ENCODE measurements around the gene CUX1. TPM values are rescaled to one million over a fixed set of nuclear protein-coding genes. Genes with fewer than 3 reads are reported as not detected.

CUX1 gene
- total and polyA plus RNA-seq, 2 of the 13 experiments (the other 11 are each of a cell fraction or from before 2014, with no cell fraction given): 13.7 to 14.9 TPM

- TF ChIP-seq SNAPC2 (CRISPR knock-in tag; IDR thresholded peaks at IDR 0.05): no peak
- no peak for TF ChIP-seq CEBPZ (IDR thresholded peaks at IDR 0.05; ENCODE audit: low read length)
- no peak for TF ChIP-seq ZNF276 (CRISPR knock-in tag; IDR thresholded peaks at IDR 0.05; ENCODE audit: low read depth)
- TF ChIP-seq FUBP1 (CRISPR knock-in tag; IDR thresholded peaks at IDR 0.05; ENCODE audit: borderline replicate concordance): no peak
- no peak for TF ChIP-seq DMAP1 (CRISPR knock-in tag; IDR thresholded peaks at IDR 0.05)
- TF ChIP-seq ZNF770 (CRISPR knock-in tag; IDR thresholded peaks at IDR 0.05): no peak
- TF ChIP-seq HHEX (CRISPR knock-in tag; IDR thresholded peaks at IDR 0.05): no peak
- no peak for TF ChIP-seq ZNF326 (CRISPR knock-in tag; IDR thresholded peaks at IDR 0.05; ENCODE audit: borderline replicate concordance)
- TF ChIP-seq PLRG1 (conservative IDR thresholded peaks at IDR 0.05): no peak
- no peak for TF ChIP-seq CERS6 (CRISPR knock-in tag; IDR thresholded peaks at IDR 0.05)
- TF ChIP-seq ZFP90 (CRISPR knock-in tag; IDR thresholded peaks at IDR 0.05; ENCODE audit: borderline replicate concordance): no peak
- no peak for TF ChIP-seq HOMEZ (CRISPR knock-in tag; IDR thresholded peaks at IDR 0.05; ENCODE audit: low read depth)
- no peak for TF ChIP-seq SP1 (IDR thresholded peaks at IDR 0.05)
- no peak for TF ChIP-seq SP1 (CRISPR knock-in tag; IDR thresholded peaks at IDR 0.05)
- no peak for TF ChIP-seq ZNF883 (CRISPR knock-in tag; IDR thresholded peaks at IDR 0.05; ENCODE audit: not compliant biosample characterization)
- peak; percentile 9; the same call in 1 of the 2 replicates for TF ChIP-seq CEBPG (CRISPR knock-in tag; IDR thresholded peaks at IDR 0.05)
- TF ChIP-seq PPARG (CRISPR knock-in tag; conservative IDR thresholded peaks at IDR 0.05): no peak
- TF ChIP-seq CBX5 (CRISPR knock-in tag; IDR thresholded peaks at IDR 0.05; ENCODE audit: borderline replicate concordance): no peak
Measured at GRCh38 chr7:102253066-102253972, 435.9 kb downstream of the CUX1 start (continued).
